ENCODE results near the gene BANK1. TPM values are rescaled to one million over a fixed set of nuclear protein-coding genes. Genes with fewer than 3 reads are reported as not detected.

Gene BANK1
- total RNA-seq, 1 donor from 2014 or later = 0.12 TPM

DNA sequence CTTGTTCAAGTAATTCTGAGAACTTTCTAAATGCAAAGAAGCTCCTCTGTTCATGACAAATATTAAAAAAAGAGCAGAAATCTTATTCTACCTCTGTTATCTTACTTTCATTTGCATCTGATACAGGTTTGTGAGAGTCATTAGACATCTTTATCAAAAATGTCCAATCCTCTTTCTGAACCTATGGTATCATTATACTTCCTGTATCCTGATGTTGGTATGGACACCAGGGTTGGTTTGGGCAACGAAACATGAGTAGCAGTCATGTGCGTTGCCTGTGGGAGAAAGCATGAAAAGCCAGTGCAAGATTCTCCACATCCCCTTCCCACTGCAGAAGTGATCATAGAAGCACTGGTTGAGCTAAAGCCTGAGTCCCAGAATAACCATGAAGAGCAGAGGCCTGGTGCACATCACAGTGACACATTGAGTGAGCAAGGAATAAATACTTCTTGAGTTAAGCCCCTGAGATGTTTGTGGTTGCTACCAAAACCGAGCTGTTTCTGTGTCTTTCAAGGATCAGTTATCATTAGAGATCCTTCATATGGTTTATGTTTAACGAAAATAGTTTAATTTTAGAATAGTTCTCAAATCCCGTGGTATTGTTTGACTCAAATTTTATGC is 197.2 kb downstream of the BANK1 start:
- ATAC-seq (no peak), DNase-seq (no peak)
- intact Hi-C loops (cut with micrococcal nuclease) = no loop called here

DNA sequence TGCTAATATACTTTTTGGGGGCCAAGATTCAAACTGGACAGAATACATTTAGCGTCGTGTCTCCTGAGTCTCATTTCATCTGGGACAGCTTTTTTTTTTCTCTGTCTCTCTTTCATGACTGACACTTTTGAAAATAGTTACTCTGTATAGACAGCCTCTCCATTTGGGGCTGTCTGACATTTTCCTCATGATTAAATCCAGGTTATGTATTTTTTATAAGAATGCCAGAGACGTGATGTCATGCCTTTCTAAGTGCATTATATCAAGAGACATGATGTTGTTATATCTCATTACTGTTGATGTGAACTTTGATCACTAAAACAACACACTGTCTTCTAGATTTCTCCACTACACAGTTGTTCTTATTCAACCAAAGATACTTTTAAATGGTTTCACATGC is 199.0 kb downstream of the BANK1 start:
- intact Hi-C loops (cut with micrococcal nuclease) = no loop called here
- DNase-seq (no peak), ATAC-seq (no peak)

DNA sequence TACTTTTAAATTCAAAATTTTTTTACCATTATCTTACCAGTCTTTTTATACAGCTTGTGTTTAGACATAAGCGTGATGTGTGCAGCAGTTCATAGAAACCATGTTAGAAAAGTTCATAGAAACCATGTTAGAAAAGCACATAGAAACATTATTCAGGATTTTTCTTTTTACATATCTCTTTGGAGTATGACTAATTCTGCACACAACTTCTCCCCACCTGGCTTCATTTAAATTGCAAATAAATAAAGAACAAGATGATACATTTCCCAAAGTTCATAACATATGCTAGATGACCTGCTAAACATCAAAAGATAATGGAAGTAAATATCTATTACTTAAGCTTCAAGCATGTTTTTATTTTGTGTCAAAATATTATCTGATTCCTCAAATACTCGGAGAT is 201.9 kb downstream of the BANK1 start:
- intact Hi-C loops (cut with micrococcal nuclease) = no loop called here
- no peak for DNase-seq
- ATAC-seq = no peak

DNA sequence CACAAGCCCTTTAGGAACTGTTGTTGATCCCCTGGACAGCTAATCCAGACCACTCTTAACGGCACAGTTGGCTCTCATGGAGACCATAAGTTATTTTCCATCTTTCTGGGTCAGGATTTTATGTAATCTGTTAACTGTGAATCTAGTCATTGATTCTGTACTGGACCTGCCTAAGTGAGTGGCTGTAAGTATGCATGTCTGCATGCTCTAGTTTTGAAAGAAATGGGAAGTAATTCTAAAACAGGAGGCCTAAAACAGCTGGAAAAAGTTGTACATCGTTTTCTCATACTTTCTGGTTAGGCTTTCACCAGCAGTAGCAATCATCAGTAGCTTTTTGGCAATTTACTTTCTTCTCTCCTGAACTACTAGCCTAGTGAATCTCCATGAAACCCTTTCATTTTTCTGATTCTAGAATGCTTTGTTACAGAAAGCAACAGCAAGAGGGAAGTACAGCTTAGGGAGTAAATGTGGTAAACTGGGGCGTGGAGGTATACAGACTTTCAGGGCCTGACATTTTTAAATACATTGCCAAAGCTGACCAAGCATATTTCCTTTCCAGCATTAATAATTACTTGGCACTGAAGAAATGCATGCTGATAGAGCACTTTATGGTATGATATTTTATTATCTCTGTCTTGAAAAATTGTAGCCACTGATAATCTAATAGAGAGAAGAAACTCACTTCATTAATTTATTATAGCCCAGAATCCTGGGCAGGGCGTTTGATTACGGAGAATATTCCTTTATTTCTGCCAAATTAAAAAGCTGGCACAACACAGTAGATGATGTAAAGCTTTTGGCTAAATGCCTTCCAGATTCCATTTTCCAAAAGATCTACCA is 202.7 kb downstream of the BANK1 start:
- DNase-seq (no peak), ATAC-seq (peak; percentile 25)
- intact Hi-C loops (cut with micrococcal nuclease) = no loop called here

DNA sequence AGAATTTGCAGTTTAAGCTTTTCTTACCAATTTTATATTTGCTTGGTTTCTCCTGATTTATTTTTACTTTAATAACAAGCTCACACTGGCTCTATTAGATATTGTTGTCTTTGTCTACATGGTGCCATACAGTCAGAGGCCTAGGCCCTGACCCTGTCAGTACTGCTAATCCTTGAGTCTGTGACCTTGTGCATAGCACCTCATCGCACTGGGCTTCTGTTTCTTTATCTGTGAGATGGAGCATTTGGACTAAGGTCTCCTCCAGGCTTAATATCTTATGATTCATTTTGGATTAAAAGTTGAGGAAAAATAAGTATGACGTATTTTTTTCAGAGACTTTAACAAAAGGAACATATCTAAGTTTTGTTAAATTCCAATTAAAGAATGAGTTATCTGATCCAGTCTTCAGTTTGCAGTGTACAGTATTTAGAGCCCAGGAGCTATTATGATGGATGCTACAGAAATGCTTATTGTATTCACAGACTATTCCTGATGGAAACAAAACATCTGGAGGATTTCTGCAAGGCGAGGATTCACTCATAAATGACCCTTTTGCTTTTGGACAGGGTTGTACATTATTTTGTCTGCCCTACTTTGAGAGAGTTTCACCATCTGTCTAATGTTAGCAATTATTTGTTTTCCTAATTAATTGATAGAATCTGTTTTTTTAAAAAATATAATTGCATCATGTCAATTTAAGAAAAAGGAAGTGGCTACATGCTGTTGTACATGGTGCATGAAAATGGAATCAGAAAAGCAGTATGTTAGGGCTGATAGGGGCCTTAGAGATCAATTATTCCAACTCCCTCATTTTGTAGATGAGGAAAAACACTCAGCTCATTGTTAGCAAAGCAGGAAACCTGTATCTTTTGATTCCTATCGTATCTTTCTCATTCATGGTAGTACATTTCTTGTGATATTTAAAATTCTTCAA is 203.6 kb downstream of the BANK1 start:
- ATAC-seq (peak; percentile 52), DNase-seq (no peak)
- intact Hi-C loops (cut with micrococcal nuclease) = no loop called here

DNA sequence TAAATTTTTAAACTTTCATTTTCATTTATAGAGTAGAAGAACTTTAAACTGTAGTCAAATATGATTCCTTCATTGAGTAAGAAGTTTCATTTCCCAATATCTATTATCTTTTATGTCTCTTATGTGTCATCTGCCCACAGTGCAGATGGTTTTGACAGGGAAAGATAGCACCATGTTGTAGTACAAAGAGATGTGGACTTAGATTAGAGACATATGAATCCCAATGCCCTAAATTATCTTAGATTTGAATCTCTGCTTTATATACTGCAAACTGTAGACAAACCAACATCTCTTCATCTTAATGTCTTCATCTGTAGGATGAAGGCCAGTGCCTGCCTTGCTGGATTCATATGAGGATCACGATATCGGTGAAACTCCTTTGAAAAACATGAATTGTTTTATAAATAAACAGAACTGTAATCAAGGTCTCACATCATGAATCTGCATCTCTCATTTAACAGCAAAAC is 217.5 kb downstream of the BANK1 start:
- intact Hi-C loops (cut with micrococcal nuclease) = no loop called here
- ATAC-seq (no peak), DNase-seq (no peak)

DNA sequence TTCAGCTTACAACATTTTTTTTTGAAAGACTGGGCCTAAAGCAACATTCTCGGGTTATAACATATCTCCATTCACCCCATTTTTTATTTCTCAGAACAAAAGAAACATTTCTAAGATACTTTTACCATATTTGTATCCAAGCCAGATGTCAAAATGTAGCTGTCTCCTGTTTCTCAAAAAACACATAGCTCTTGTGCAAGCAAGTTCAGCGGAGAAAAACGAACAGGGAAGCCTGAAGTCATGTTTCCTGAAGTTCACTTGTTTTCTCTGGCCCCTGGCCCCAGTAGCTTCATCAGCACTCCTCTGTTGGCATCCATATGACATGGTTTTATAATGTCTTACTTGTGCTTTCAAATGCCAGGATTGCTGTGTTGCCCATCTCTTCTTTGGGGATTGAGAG is 218.2 kb downstream of the BANK1 start:
- no peak for ATAC-seq
- intact Hi-C loops (cut with micrococcal nuclease) = no loop called here
- no peak for DNase-seq

DNA sequence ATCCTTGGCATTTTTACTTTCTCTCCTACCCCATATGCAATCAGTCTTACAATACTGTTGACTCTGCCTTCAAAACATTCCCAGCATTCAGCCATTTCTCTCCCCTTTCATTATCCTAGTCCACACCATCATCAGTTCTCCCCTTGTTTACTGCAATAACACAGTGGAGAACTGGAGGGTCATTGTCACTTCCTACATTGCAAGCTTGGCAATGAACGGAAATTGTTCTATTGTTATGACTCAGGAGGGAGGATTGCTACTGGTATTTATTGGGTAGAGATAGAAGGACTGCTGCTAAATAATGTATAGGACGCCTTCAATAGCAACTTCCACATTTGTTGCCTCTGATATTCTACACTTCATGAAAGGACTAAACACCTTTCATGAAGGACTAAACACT is 231.8 kb downstream of the BANK1 start:
- intact Hi-C loops (cut with micrococcal nuclease) = no loop called here
- ATAC-seq = no peak

DNA sequence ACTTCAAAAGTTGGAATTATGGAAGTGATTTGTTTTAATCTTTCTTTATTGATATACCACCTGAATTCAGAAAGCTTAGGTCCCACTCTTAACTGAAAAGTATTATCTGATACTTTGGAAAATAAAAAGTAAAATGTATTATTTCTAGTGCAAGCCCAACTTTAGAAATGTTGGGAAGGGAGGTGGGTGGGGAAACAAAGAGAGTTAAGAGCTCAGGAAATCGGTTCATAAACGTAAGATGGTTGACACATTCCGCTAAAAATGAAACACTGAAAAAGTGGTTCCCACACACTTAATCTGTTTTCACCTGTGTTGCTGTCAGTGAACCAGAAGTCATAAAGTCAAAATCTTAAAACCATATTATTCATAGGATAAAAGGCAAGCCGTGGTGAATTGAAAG is 237.4 kb downstream of the BANK1 start:
- intact Hi-C loops (cut with micrococcal nuclease) = no loop called here
- no peak for ATAC-seq
- DNase-seq = no peak

More for the DNA sequence above, 231.8 kb downstream of the BANK1 start:
- DNase-seq = no peak

DNA sequence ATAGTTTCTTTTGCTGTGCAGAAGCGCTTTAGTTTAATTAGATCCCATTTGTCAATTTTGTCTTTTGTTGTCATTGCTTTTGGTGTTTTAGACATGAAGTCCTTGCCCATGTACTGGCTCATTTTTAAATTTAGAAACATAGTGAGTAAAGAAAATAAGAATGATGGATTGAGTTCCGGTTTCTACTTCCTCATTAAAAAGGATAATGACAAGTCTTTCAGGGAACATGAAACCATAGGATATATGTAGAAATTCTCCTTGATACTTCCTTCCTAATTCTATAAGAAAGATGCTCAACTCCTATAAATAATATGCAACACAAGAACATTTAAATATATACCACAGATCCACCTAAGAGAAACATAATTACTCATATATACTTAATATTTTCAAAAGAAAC is 240.9 kb downstream of the BANK1 start:
- intact Hi-C loops (cut with micrococcal nuclease) = no loop called here
- ATAC-seq (no peak), DNase-seq (no peak)

DNA sequence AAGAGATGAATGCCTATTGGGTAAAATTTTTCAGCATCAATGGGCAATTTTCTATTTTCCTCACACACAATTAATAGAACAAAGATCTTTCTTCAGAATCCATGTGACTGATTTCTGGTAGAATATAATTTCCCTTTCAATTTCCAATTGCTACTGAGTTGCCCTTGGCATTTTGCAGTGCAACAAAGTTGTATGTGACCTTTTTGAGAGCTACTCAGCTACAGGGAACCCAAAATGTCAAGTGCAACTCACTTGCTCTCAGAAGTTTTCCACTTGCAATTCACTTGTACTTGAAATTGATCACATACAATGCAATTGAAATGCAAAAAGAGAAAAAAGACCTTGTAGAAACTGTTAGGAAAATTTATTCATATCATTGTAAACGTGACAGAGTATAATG is 245.5 kb downstream of the BANK1 start:
- intact Hi-C loops (cut with micrococcal nuclease) = no loop called here
- ATAC-seq (no peak), DNase-seq (no peak)

DNA sequence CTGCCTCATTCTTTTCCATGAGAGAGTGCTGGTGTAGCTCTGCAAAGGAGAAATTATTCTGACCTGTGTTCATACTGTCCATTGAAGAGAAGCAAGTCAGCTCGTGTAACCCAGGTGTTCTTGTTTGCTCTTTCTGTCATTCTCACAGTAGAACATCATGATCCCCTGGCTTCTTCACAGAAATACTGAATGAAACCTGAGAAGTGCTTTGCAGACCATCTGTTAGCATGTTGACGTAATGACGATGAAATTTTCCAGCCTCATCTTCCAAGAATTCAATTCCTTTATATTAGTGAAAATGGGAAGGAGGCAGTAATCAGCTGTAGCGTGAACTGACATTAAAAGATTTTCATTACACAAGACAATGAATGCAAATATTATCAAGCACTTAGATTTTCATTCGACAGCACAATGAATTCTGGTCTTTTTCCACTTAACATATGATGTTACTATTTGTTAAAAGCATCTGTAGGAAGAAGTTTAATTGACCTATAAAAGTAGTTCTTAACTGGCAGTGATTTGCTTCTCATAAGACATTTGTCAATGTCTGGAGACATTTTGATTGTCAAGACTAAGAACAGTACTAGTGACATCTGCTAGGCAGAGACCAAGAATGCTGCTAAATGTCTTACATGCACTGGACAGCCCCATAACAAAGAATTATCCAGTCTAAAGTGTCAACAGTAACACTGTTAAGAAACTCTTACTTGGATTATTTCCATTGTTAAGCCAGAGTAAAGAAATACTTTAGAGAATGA is 246.3 kb downstream of the BANK1 start:
- no peak for ATAC-seq
- intact Hi-C loops (cut with micrococcal nuclease) = no loop called here
- no peak for DNase-seq

DNA sequence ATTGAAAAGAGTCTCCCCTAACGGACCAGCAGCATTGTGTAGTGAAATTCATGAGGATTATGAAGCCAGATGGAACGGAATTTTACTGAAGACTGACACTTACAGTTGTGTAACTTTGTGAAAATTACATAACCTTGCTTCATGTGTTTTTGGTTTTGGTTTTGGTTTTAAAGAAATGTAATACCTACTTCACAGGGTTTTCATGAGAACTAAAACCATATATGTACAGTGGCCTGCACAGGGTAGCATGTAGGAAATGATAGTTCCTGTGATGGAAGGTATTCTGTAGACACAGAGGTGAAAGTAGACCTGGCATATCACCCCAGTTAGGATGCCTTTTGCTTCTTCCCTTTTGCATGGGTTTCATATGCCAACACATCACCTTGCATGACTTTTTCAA is 247.0 kb downstream of the BANK1 start:
- intact Hi-C loops (cut with micrococcal nuclease) = no loop called here
- DNase-seq (no peak), ATAC-seq (no peak)

DNA sequence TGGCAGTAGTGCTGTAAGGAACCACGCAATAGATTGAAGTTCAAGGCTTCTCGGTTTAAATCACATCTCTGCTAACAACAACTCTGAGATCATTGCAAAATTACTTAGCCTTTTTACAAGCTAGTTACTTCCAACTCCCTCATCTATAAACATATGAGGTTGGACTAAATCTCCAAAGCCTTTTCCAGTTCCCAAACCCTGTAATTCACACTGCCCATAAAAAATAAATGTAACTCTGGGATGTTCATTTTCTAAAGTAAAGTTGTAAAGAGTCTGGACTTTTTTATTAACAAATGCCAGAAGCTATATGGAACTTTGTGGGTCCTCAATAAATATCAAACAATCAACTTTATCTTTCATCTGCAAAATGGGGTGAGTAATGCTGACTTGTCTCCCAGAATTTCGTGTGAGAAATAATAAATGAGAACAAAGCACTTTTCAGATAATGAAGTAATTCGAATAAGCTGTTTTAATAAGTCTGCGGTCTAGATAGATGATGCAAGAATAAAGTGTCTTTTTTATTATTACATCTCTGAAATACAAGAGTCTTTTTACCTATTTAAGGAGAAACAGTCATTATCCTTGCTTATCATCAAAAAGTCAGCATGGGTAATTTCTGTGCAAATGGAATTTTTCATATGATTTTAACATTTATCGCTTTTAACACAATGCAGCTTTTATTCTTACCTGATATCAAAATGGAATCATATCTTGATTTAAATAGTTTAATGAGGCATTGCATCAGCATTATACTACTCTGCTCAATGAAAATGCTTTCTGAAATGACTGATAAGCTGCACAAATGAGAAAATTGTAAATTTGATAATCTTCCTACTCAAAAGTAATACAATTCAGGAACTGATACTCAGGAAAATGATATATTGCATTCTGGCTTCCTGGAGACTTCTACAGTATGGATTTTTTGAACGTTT is 252.6 kb downstream of the BANK1 start:
- intact Hi-C loops (cut with micrococcal nuclease) = no loop called here
- no peak for ATAC-seq
- DNase-seq = no peak

DNA sequence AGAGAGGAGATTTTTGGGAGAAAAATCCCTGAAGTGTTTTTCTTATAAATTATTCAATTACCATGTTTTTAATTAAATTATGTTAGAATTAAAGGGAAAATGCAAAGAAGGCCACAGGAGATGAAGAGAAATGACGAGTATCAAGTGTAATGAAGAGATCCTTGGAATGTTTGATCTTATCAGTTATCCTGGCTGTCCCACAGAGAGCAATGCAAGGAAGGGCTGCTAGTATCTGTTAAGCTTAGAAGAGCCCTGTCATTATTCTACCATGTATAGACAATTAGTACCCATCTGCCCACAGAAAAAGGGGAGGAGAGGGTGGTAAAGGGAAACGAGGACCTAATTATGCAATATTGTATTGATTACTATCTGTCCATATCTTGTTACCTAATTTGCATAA is 257.1 kb downstream of the BANK1 start:
- intact Hi-C loops (cut with micrococcal nuclease) = no loop called here
- ATAC-seq = no peak
- no peak for DNase-seq

DNA sequence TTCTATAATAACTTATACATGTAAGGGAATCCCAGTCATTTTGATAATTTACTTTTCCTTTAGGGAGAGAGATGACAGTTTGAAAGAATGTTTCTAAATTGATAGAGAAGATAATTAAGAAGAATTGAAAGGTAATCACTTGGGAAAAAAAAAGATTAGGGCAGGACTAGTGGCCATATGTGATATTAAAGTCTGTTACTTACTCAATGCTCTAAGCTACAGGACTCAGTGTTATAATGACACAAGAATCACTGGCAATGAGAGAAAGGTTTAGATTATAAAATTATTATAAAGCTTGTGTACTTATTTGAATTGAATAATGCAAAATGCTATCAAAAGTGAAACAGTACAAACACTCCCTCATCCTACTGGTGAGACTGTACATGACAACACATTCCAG is 265.3 kb downstream of the BANK1 start:
- ATAC-seq (no peak), DNase-seq (no peak)
- intact Hi-C loops (cut with micrococcal nuclease) = no loop called here

DNA sequence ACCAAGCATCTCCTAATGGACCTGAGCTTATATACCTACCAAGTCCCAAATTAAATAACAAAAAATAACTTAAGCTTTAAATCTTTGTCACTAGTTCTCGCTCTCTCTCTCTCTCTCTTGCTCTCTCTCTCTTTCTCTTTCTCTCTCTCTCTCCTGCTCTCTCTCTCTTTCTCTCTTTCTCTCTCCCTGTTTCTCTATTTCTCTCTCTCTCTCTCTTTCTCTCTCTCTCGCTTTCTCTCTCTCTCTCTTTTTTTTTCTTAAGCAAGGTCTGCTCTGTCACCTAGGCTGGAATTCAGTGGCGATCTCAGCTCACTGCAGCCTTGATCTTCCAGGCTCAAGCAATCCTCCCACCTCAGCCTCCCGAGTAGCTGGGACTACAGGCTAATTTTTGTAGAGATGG is 266.6 kb downstream of the BANK1 start:
- no peak for DNase-seq
- no peak for ATAC-seq
- intact Hi-C loops (cut with micrococcal nuclease) = no loop called here

DNA sequence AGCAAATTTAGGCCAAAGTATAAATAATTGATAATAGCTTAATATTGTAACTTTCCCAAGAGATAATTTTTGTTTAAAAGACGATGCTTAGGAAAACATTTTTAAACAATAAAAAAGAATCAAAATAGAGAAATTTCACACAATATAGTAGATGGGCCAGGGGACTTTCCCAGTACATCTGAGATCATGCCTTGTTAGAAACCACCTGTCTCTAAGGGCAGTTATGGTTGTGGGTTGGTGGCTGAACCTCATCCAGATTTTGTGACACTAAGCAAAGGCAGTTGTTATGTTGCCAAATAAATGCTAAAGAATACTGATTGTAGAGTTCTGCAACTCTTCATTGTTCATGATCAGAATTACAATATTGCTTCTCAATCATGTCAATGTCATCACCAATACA is 270.6 kb downstream of the BANK1 start:
- intact Hi-C loops (cut with micrococcal nuclease) = no loop called here
- no peak for DNase-seq
- no peak for ATAC-seq
